Sigmoid colon (tissue), 7 donors: ENCODE measurements around the gene VSTM2L. TPM values are rescaled to one million over a fixed set of nuclear protein-coding genes. Genes with fewer than 3 reads are reported as not detected.

Experiments used
- DNase-seq: peaks from one replicate; pipeline ENCODE4 v3.0.0-alpha.2; 2019
- H3K27ac ChIP-seq, 4 donors: fragments of 200-600 bp; sonication (generic); one replicate each; pipeline ENCODE4 v1.5.1; 2016 to 2019; ENCODE audit warnings: mild to moderate bottlenecking in 1 of 4
- H3K27me3 ChIP-seq, 3 donors: fragments of 200-600 bp; sonication (generic); one replicate each; pipeline ENCODE4 v1.5.1; 2019; ENCODE audit warnings: mild to moderate bottlenecking in 1 of 3
- H3K36me3 ChIP-seq, 4 donors: fragments of 200-600 bp; sonication (generic); one replicate each; pipeline ENCODE4 v1.5.1; 2016 to 2019
- H3K4me1 ChIP-seq, 4 donors: fragments of 200-600 bp; sonication (generic); one replicate each; pipeline ENCODE4 v1.5.1; 2017 to 2019
- H3K4me3 ChIP-seq, 4 donors: fragments of 200-600 bp; sonication (generic); one replicate each; pipeline ENCODE4 v1.5.1; 2017 to 2019; ENCODE audit warnings: mild to moderate bottlenecking in 2 of 4, moderate library complexity in 1 of 4
- H3K9me3 ChIP-seq, 4 donors: fragments of 200-600 bp in 3 of 4; sonication (generic) in 3 of 4; one replicate each; pipeline versions ENCODE4 v1.5.1 to v1.6.1; 2013 to 2019
- CTCF ChIP-seq, 4 experiments: fragments of 450-650 bp in 3 of 4; fragments of 200-600 bp in 1 of 4; IDR thresholded peaks; one replicate each; pipeline ENCODE4 v1.5.1; 2016 to 2019; ENCODE audit warnings: antibody characterized with exemption in 4 of 4, mild to moderate bottlenecking in 3 of 4, moderate library complexity in 2 of 4
- EP300 ChIP-seq, 4 donors: sonication (generic); formaldehyde crosslinking; IDR thresholded peaks; one replicate each; pipeline ENCODE4 v1.6.1; 2017; ENCODE audit warnings: antibody characterized with exemption in 4 of 4
- POLR2A ChIP-seq, 2 donors: fragments of 450-650 bp; IDR thresholded peaks; one replicate each; pipeline ENCODE4 v1.6.1; 2016; ENCODE audit warnings: antibody characterized with exemption in 2 of 2, mild to moderate bottlenecking in 2 of 2, moderate library complexity in 2 of 2
- POLR2AphosphoS5 ChIP-seq, 4 donors: sonication (generic); formaldehyde crosslinking; IDR thresholded peaks; one replicate each; pipeline ENCODE4 v1.6.1; 2017; ENCODE audit warnings: antibody characterized with exemption in 4 of 4
- WGBS, 2 donors: extraction: QIAGEN DNeasy Blood & Tissue Kit; methylation state at CpG; one replicate each; pipeline ENCODE4 v1.1.7; 2013; 5-methylcytosine and 5-hydroxymethylcytosine counted together
- intact Hi-C: fragments of 100-400 bp; cut with DNase I; formaldehyde crosslinking; loops from one replicate; pipeline ENCODE4 v1.15.1; 2023
- polyA plus RNA-seq, 3 donors: library from polyadenylated mRNA; stranded (reverse); fragments of 200-250 nt; gene quantifications; one replicate each; pipeline ENCODE4 v1.2.3, GENCODE V29; 2013
- total RNA-seq, 4 donors: library from RNA; depleted of rRNA; stranded (reverse); fragments of >200 nt; gene quantifications; one replicate each; pipeline ENCODE4 v1.1.0, GENCODE V29; 2016
- donor health status: healthy with polysubstance abuse.
- donor health status: Bipolar disorder and iron deficiency.
- donor health status: healthy.

The VSTM2L gene
- total and polyA plus RNA-seq, 7 donors = 1.5 to 3.4 (median 2.5) TPM; not detected in 2

- intact Hi-C loops = no loop called here
- no peak for TF ChIP-seq CTCF (IDR thresholded peaks at IDR 0.05)
- no peak for DNase-seq
- WGBS, 2 donors = 93 to 94% methylated on average over 12 of the region's 12 CpGs
- Histone ChIP-seq H3K4me1 (no peaks in the 10 kb centered on the region), H3K4me3 (no peak overlapping the region), H3K27ac (no peak overlapping the region), H3K27me3 (no peaks in the 10 kb centered on the region), H3K9me3 (no peaks in the 10 kb centered on the region), H3K36me3 (no peaks in the 10 kb centered on the region)
These were observed 70.4 kb downstream of the VSTM2L start for GRCh38 chr20:37973059-37973910.

DNA sequence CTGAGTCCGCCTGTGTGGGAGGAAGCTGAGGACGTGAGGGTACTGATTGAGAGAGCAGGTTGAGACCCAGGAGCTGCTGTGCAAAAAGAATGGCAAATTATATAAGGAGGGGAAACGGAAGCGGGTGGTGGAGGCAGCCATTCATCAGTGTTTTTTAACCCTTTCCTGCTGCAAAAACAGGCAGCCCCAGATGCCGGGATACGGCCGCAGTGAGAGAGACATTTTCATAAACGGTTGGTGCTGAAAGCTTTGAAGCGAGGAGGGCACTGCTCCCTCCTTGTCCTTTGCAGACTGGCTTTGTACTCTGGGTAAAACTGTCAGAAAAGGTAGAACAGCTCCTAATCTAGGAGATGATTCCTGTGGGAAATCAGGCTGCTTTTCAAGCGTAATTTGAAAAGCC is 74.0 kb downstream of the VSTM2L start:
- DNase-seq = no peak
- no peak overlapping the region for H3K27ac ChIP-seq
- intact Hi-C loops = no loop called here
- no peaks in the 10 kb centered on the region for H3K27me3 ChIP-seq
- no peak for TF ChIP-seq POLR2AphosphoS5 (IDR thresholded peaks at IDR 0.05)
- no peak for TF ChIP-seq POLR2A (IDR thresholded peaks at IDR 0.05)
- TF ChIP-seq EP300 (IDR thresholded peaks at IDR 0.05) = no peak
- no peak for TF ChIP-seq CTCF (IDR thresholded peaks at IDR 0.05)
- H3K4me1 ChIP-seq = no peaks in the 10 kb centered on the region
- H3K36me3 ChIP-seq = peaks cover 0 to 14% (median 0%) of the 10 kb centered on the region in 4 donors
- 44 to 84% methylated on average over 10 of the region's 10 CpGs for WGBS, 2 donors
- H3K9me3 ChIP-seq = no peaks in the 10 kb centered on the region
- no peak overlapping the region for H3K4me3 ChIP-seq

- Histone ChIP-seq H3K27me3 (no peaks in the 10 kb centered on the region), H3K36me3 (peaks cover 0 to 18% (median 0%) of the 10 kb centered on the region in 4 donors), H3K27ac (no peak overlapping the region), H3K4me1 (no peaks in the 10 kb centered on the region), H3K9me3 (no peaks in the 10 kb centered on the region), H3K4me3 (no peak overlapping the region)
- DNase-seq = no peak
- TF ChIP-seq POLR2AphosphoS5 (IDR thresholded peaks at IDR 0.05) (no peak), POLR2A (IDR thresholded peaks at IDR 0.05) (no peak), CTCF (IDR thresholded peaks at IDR 0.05) (no peak), EP300 (IDR thresholded peaks at IDR 0.05) (no peak)
- WGBS, 2 donors = 32 to 72% methylated on average over 11 of the region's 12 CpGs
- intact Hi-C loops = no loop called here
These were observed 74.4 kb downstream of the VSTM2L start for GRCh38 chr20:37977338-37977737.

DNA sequence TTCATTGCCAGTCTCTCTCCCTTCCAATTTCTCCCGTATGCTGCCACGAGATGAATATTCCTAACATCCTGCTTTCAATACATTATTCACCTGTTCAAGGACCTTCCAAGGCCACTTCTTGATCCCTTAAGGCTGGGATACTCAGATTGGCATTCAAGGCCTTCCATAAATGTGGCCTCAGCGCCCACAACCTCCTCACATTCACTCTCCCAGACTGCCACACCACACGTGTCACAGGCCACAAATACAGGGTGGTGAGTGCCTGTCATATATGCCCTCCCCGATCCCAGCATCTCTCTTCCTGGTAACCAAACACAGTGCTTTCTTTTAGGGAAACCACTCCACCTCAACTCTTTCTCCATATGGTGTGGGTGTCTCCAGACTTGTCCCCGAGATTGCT is 74.9 kb downstream of the VSTM2L start:
- no peaks in the 10 kb centered on the region for H3K4me1 ChIP-seq
- no peak overlapping the region for H3K4me3 ChIP-seq
- H3K27ac ChIP-seq = no peak overlapping the region
- WGBS, 2 donors = 84 to 87% methylated on average over 6 of the region's 6 CpGs
- H3K9me3 ChIP-seq = no peaks in the 10 kb centered on the region
- H3K36me3 ChIP-seq = peaks cover 0 to 23% (median 1%) of the 10 kb centered on the region in 4 donors
- no peak for DNase-seq
- TF ChIP-seq POLR2AphosphoS5 (IDR thresholded peaks at IDR 0.05) (no peak), POLR2A (IDR thresholded peaks at IDR 0.05) (no peak), CTCF (IDR thresholded peaks at IDR 0.05) (no peak), EP300 (IDR thresholded peaks at IDR 0.05) (no peak)
- intact Hi-C loops = no loop called here
- H3K27me3 ChIP-seq = no peaks in the 10 kb centered on the region
